Activated T-helper 9 cell treated with anti-CD3 and anti-CD28 coated beads, Interleukin-2, amount 50 U/mL, for 16 hours (primary cell): ENCODE measurements around the gene ERG28.
"Not testable (repeated sequence)": the region's sequence is repeated elsewhere in the genome, so short reads cannot be mapped to it uniquely, and the experiment has no call there.

ENCODE experiments used
- DNase-seq: peaks from one replicate; pipeline ENCODE4 v3.0.0-alpha.2; 2020; ENCODE audit warnings: low read depth

The ERG28 gene

GRCh38 chr14:75660630-75661498 lies at the start of gene ERG28, which contains the start of gene TTLL5:
Gene ERG28 (minus strand): TSS chr14:75660876. CDS start chr14:75657502, 3,374 bp downstream.
Gene TTLL5 (plus strand): TSS chr14:75661246. CDS start chr14:75663150, 1,904 bp downstream.
- peak; percentile 94 for DNase-seq

- DNase-seq: peak; percentile 21
Measured at GRCh38 chr14:75709207-75709812, 48.6 kb upstream of the ERG28 start.

- no peak for DNase-seq
Measured at GRCh38 chr14:75705014-75705413, 44.3 kb upstream of the ERG28 start.

- no peak for DNase-seq
Measured at GRCh38 chr14:75703467-75703866, 42.8 kb upstream of the ERG28 start.

GRCh38 chr14:75702616-75703261 lies 42.1 kb upstream of the ERG28 start:
- no peak for DNase-seq

GRCh38 chr14:75702122-75702521 lies 41.4 kb upstream of the ERG28 start:
- DNase-seq: no peak

GRCh38 chr14:75700295-75700694 lies 39.6 kb upstream of the ERG28 start:
- DNase-seq: no peak

- no peak for DNase-seq
Measured at GRCh38 chr14:75699331-75699730, 38.7 kb upstream of the ERG28 start.

GRCh38 chr14:75697918-75698317 lies 37.2 kb upstream of the ERG28 start:
- no peak for DNase-seq

- DNase-seq: no peak
Measured at GRCh38 chr14:75697386-75697785, 36.7 kb upstream of the ERG28 start.

- DNase-seq: not testable (repeated sequence)
Measured at GRCh38 chr14:75695025-75695424, 34.3 kb upstream of the ERG28 start.

GRCh38 chr14:75690010-75690409 lies 29.3 kb upstream of the ERG28 start:
- DNase-seq: no peak

- no peak for DNase-seq
Measured at GRCh38 chr14:75689012-75689411, 28.3 kb upstream of the ERG28 start.

- no peak for DNase-seq
Measured at GRCh38 chr14:75685910-75686309, 25.2 kb upstream of the ERG28 start.

- no peak for DNase-seq
Measured at GRCh38 chr14:75675265-75675960, 14.7 kb upstream of the ERG28 start.

GRCh38 chr14:75673345-75674035 lies 12.8 kb upstream of the ERG28 start:
- no peak for DNase-seq

- no peak for DNase-seq
Measured at GRCh38 chr14:75672605-75673192, 12.0 kb upstream of the ERG28 start.

GRCh38 chr14:75667099-75667765 lies 6.6 kb upstream of the ERG28 start:
- no peak for DNase-seq

GRCh38 chr14:75662966-75663365 lies 2.3 kb upstream of the ERG28 start:
- no peak for DNase-seq

- DNase-seq: no peak
Measured at GRCh38 chr14:75661499-75661814, 781 bp upstream of the ERG28 start.

GRCh38 chr14:75660238-75660629 lies 442 bp downstream of the ERG28 start:
- DNase-seq: no peak
